BLaER1 treated with 17β-estradiol and CSF1 and Interleukin-3, amounts not matched to agents 10 nM and 100 nM (cell line): ENCODE results near the gene ZFP14.

Experiments used
- H3K27ac ChIP-seq, 11 experiments: shearing (Covaris generic); formaldehyde crosslinking; 2 replicates each; pipeline ENCODE4 v1.8.1; 2022
- H3K27me3 ChIP-seq, 11 experiments: shearing (Covaris generic); formaldehyde crosslinking; 2 replicates each; pipeline ENCODE4 v1.8.1; 2022
- H3K36me3 ChIP-seq, 11 experiments: shearing (Covaris generic); formaldehyde crosslinking; 2 replicates each; pipeline ENCODE4 v1.8.1; 2022
- H3K4me1 ChIP-seq, 10 experiments: shearing (Covaris generic); formaldehyde crosslinking; 2 replicates each; pipeline ENCODE4 v1.8.1; 2022
- H3K4me2 ChIP-seq, 11 experiments: shearing (Covaris generic); formaldehyde crosslinking; 2 replicates each; pipeline ENCODE4 v1.8.1; 2022
- H3K4me3 ChIP-seq, 10 experiments: shearing (Covaris generic); formaldehyde crosslinking; 2 replicates each; pipeline ENCODE4 v1.8.1; 2022
- H3K9ac ChIP-seq, 11 experiments: shearing (Covaris generic); formaldehyde crosslinking; 2 replicates each; pipeline ENCODE4 v1.8.1; 2022
- H3K9me3 ChIP-seq, 11 experiments: shearing (Covaris generic); formaldehyde crosslinking; replicated peaks in 1 of 11; 2 replicates each; pipeline ENCODE4 v1.8.1; 2022
- H4K20me1 ChIP-seq, 11 experiments: shearing (Covaris generic); formaldehyde crosslinking; 2 replicates each; pipeline ENCODE4 v1.8.1; 2022
- Cebpa-rat ChIP-seq, 11 experiments: shearing (Covaris generic); IDR thresholded peaks; 2 replicates each; pipeline ENCODE4 v1.8.1; 2022

The ZFP14 gene

GRCh38 chr19:36378625-36379509 is at the start of gene ZFP14:
Gene ZFP14 (minus strand): TSS chr19:36379201. CDS start chr19:36367892, 11,309 bp downstream.
- Histone ChIP-seq H4K20me1 (no peaks in the 10 kb centered on the region), H3K27ac (peak within 1 kb of the TSS; percentile 83 to 97 (median 92)), H3K4me3 (peak within 1 kb of the TSS; percentile 69 to 86 (median 78)), H3K9ac (peak within 1 kb of the TSS; percentile 84 to 98 (median 93)), H3K4me2 (peak within 1 kb of the TSS; percentile 75 to 98 (median 91)), H3K36me3 (peaks cover 5 to 15% (median 12%) of the 10 kb centered on the region in 11 experiments; a peak in 21 of 22 replicates), H3K27me3 (no peaks in the 10 kb centered on the region), H3K9me3 (peaks cover 13 to 35% (median 16%) of the 10 kb centered on the region in 11 experiments), H3K4me1 (peaks cover 10 to 22% (median 17%) of the 10 kb centered on the region in 10 experiments)
- no peak for TF ChIP-seq Cebpa-rat (IDR thresholded peaks at IDR 0.05)

- no peak overlapping the region for H3K4me3 ChIP-seq
- H3K36me3 ChIP-seq: peaks cover 0 to 5% (median 0%) of the 10 kb centered on the region in 11 experiments; a peak in 1 of 22 replicates
- peaks cover 62 to 81% (median 70%) of the 10 kb centered on the region in 11 experiments for H3K9me3 ChIP-seq
- no peak overlapping the region for H3K4me2 ChIP-seq
- H3K9ac ChIP-seq: no peak overlapping the region
- H4K20me1 ChIP-seq: no peaks in the 10 kb centered on the region
- no peak overlapping the region for H3K27ac ChIP-seq
- no peak for TF ChIP-seq Cebpa-rat (IDR thresholded peaks at IDR 0.05)
- peaks cover 0 to 7% (median 5%) of the 10 kb centered on the region in 10 experiments; a peak in 9 of 20 replicates for H3K4me1 ChIP-seq
- peaks cover 0 to 8% (median 0%) of the 10 kb centered on the region in 11 experiments; a peak in 4 of 22 replicates for H3K27me3 ChIP-seq
Measured at GRCh38 chr19:36423925-36424324, 44.9 kb upstream of the ZFP14 start.

DNA sequence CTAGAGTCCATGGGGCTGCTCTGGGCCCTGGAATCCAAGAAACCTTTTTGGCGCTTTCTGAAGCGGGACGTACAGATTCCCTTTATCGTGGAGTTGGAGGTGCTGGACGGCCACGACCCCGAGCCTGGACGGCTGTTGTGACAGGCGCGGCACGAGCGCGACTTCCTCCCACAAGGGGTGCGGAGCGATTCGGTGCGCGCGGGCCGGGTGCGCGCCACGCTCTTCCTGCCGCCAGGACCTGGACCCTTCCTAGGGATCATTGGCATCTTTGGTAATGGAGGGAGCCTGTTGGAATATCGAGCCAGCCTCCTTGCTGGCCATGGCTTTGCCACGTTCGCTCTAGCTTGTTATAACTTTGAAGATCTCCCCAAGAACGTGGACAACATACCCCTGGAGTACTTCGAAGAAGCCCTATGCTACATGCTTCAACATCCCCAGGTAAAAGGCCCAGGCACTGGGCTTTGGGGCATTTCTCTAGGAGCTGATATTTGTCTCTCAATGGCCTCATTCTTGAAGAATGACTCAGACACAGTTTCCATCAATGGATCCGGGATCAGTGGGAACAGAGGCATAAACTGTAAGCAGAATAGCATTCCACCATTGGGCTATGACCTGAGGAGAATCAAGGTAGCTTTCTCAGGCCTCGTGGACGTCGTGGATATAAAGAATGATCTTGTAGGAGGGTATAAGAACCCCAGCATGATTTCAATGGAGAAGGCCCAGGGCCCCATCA is 42.9 kb upstream of the ZFP14 start:
- Histone ChIP-seq H3K9ac (no peak overlapping the region), H3K27ac (no peak overlapping the region), H3K36me3 (peaks cover 0 to 6% (median under 1%) of the 10 kb centered on the region in 11 experiments; a peak in 8 of 22 replicates), H3K27me3 (peaks cover 0 to 8% (median 0%) of the 10 kb centered on the region in 11 experiments; a peak in 4 of 22 replicates), H3K4me3 (0 out of 20 replicates have a peak overlapping the region, but pooled peaks of 1 of the 10 experiments have one; percentile 7), H3K4me1 (peaks cover 9 to 21% (median 14%) of the 10 kb centered on the region in 10 experiments; a peak in 19 of 20 replicates), H4K20me1 (peaks cover 0 to 12% (median 0%) of the 10 kb centered on the region in 11 experiments; a peak in 2 of 22 replicates), H3K4me2 (no peak overlapping the region), H3K9me3 (peaks cover 50 to 67% (median 60%) of the 10 kb centered on the region in 11 experiments)
- no peak for TF ChIP-seq Cebpa-rat (IDR thresholded peaks at IDR 0.05)

DNA sequence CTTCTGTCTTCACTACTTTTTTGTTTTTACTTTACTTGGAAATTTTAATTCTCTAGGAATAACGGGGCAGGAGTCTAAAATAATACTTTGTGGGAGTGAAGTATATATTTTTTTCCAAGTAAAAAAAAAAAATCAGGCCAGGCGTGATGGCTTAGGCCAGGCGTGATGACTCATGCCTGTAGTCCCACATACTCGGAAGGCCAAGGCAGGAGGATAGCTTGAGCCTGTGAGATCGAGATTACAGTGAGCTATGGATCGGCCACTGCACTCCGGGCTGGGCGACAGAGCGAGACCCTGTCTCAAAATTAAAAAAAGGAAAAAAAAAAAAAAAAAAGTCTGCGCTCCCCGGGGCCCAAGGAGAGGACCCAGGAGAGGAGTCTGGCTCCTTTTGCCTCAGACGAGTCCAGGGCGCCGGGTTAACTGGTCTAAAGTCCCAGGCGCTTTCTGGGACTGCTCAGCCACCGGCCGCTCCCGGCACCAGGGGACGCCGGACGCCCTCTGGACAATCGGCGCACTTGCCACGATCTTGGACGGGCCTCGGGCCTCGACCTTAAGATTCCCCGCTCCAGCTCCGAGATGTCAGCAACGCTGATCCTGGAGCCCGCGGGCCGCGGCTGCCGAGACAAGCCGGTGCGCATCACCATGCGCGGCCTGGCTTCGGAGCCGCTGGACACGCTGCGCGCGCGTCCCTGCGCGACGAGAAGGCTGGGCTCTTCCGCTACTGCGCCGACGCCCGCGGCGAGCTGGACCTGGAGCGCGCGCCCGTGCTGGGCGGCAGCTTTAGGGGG is 42.2 kb upstream of the ZFP14 start:
- H3K9ac ChIP-seq: no peak overlapping the region
- no peak for TF ChIP-seq Cebpa-rat (IDR thresholded peaks at IDR 0.05)
- H3K4me3 ChIP-seq: 0 out of 20 replicates have a peak overlapping the region, but pooled peaks of 1 of the 10 experiments have one; percentile 7
- H3K9me3 ChIP-seq: peaks cover 50 to 67% (median 59%) of the 10 kb centered on the region in 11 experiments
- H3K27ac ChIP-seq: no peak overlapping the region
- no peak overlapping the region for H3K4me2 ChIP-seq
- H4K20me1 ChIP-seq: peaks cover 0 to 12% (median 0%) of the 10 kb centered on the region in 11 experiments; a peak in 2 of 22 replicates
- H3K27me3 ChIP-seq: peaks cover 0 to 8% (median 0%) of the 10 kb centered on the region in 11 experiments; a peak in 4 of 22 replicates
- H3K36me3 ChIP-seq: peaks cover 3 to 14% (median 8%) of the 10 kb centered on the region in 11 experiments; a peak in 17 of 22 replicates
- peaks cover 12 to 21% (median 18%) of the 10 kb centered on the region in 10 experiments; a peak in 19 of 20 replicates for H3K4me1 ChIP-seq

- H3K4me2 ChIP-seq: peak within 1 kb of the TSS; percentile 85 to 98 (median 95)
Measured at GRCh38 chr19:36418287-36419001, 39.4 kb upstream of the ZFP14 start, which contains the start of gene ZFP82. Gene ZFP82 (minus strand): TSS chr19:36418644. CDS start chr19:36409789, 8,855 bp downstream.

DNA sequence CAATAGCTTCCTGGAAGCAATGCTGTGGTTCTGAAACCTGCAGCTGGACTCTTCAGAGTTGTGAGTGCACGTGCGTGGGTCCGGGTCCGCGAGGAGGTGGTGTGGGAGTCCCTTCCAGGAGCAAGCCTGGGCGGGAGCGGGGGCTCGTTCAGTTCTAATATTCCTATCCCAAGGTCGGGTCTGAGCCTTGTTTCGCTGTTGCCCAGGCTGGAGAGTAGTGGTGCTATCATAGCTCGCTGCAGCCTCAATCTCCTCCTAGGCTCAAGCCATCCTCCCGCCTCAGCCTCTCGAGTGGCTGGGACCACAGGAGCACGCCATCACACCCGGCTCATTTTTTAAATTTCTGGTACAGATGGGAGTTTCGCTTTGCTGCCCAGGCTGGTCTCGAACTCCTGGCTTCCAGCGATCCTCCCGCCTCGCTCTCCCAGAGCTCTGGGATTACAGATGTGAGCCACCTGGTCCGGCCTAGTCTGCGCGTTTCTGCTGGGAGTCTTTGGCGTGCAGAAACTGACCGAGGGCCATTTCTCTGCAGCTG is 38.8 kb upstream of the ZFP14 start:
- peaks cover 58 to 69% (median 62%) of the 10 kb centered on the region in 11 experiments for H3K9me3 ChIP-seq
- peaks cover 0 to 12% (median 0%) of the 10 kb centered on the region in 11 experiments; a peak in 2 of 22 replicates for H4K20me1 ChIP-seq
- H3K4me2 ChIP-seq: peak overlapping the region; percentile 85 to 98 (median 95)
- peaks cover 0 to 8% (median 0%) of the 10 kb centered on the region in 11 experiments; a peak in 4 of 22 replicates for H3K27me3 ChIP-seq
- peak overlapping the region; percentile 87 to 95 (median 92) for H3K27ac ChIP-seq
- peak overlapping the region; percentile 61 to 88 (median 82) for H3K4me3 ChIP-seq
- peak overlapping the region; percentile 83 to 96 (median 92) for H3K9ac ChIP-seq
- TF ChIP-seq Cebpa-rat (IDR thresholded peaks at IDR 0.05): no peak
- peaks cover 12 to 21% (median 18%) of the 10 kb centered on the region in 10 experiments; a peak in 19 of 20 replicates for H3K4me1 ChIP-seq
- peaks cover 35 to 47% (median 41%) of the 10 kb centered on the region in 11 experiments for H3K36me3 ChIP-seq

More at GRCh38 chr19:36418287-36419001, 39.4 kb upstream of the ZFP14 start, which contains the start of gene ZFP82:
- H4K20me1 ChIP-seq: peaks cover 0 to 12% (median 0%) of the 10 kb centered on the region in 11 experiments; a peak in 2 of 22 replicates
- peaks cover 29 to 41% (median 35%) of the 10 kb centered on the region in 11 experiments; a peak in 21 of 22 replicates for H3K36me3 ChIP-seq
- H3K9me3 ChIP-seq: peaks cover 54 to 69% (median 62%) of the 10 kb centered on the region in 11 experiments
- H3K4me1 ChIP-seq: peaks cover 12 to 21% (median 18%) of the 10 kb centered on the region in 10 experiments; a peak in 19 of 20 replicates
- peak within 1 kb of the TSS; percentile 83 to 96 (median 92) for H3K9ac ChIP-seq
- H3K27ac ChIP-seq: peak within 1 kb of the TSS; percentile 87 to 95 (median 92)
- H3K27me3 ChIP-seq: peaks cover 0 to 8% (median 0%) of the 10 kb centered on the region in 11 experiments; a peak in 4 of 22 replicates
- H3K4me3 ChIP-seq: peak within 1 kb of the TSS; percentile 61 to 88 (median 82)
- TF ChIP-seq Cebpa-rat (IDR thresholded peaks at IDR 0.05): no peak

DNA sequence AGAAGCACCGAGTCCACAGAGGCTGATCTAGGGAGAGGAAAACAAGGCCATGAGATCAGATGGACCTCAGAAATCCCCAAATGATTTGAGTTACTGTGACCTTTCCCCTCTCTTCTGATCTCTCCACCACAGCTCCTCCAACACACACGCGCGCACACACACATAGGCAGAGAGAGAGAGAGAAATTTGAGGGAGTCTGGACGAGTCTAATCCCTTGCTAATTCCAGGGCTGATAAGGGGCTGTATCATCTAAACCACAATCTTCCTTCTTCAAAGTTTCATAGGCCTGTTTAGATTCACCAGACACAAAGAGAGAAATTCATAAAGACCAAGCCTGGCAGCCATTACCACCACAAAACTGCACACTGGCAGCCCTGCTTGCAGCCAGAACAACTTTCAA is 30.8 kb upstream of the ZFP14 start:
- TF ChIP-seq Cebpa-rat (IDR thresholded peaks at IDR 0.05): no peak
- H4K20me1 ChIP-seq: peaks cover 0 to 17% (median 0%) of the 10 kb centered on the region in 11 experiments; a peak in 2 of 22 replicates
- H3K27ac ChIP-seq: no peak overlapping the region; a peak in 1 of 22 replicates
- no peak overlapping the region for H3K4me2 ChIP-seq
- H3K27me3 ChIP-seq: no peaks in the 10 kb centered on the region
- H3K9me3 ChIP-seq: peaks cover 82 to 98% (median 85%) of the 10 kb centered on the region in 11 experiments
- peak overlapping the region in 1 of 10 experiments; percentile 13; a peak in 1 of 20 replicates for H3K4me3 ChIP-seq
- no peak overlapping the region for H3K9ac ChIP-seq
- H3K36me3 ChIP-seq: peaks cover 97 to 100% (median 100%) of the 10 kb centered on the region in 11 experiments
- no peaks in the 10 kb centered on the region for H3K4me1 ChIP-seq
